OCI-LY1 (cell line): ENCODE results near the gene TANGO6.

ENCODE experiments used
- H2AFZ ChIP-seq: fragments of 200-600 bp; sonication (generic), shearing (Covaris generic); 2 replicates; pipeline ENCODE4 v1.6.0; 2014; ENCODE audit warnings: antibody characterized with exemption, mild to moderate bottlenecking, low read length
- H3F3A ChIP-seq: fragments of 200-600 bp; sonication (generic), shearing (Covaris generic); 2 replicates; pipeline ENCODE4 v1.6.0; 2014; ENCODE audit warnings: mild to moderate bottlenecking, antibody characterized with exemption, low read length, moderate library complexity; ENCODE audit not compliant: insufficient read depth
- H3K27ac ChIP-seq: fragments of 200-600 bp; sonication (generic); 2 replicates; pipeline ENCODE4 v1.5.1; 2014; ENCODE audit warnings: low read length, mixed run types, mild to moderate bottlenecking, low read depth; ENCODE audit not compliant: poor library complexity, severe bottlenecking
- H3K27me3 ChIP-seq: fragments of 200-600 bp; sonication (generic); 2 replicates; pipeline ENCODE4 v1.6.0; 2014; ENCODE audit warnings: antibody characterized with exemption, mild to moderate bottlenecking, low read length, moderate library complexity; ENCODE audit not compliant: insufficient read depth
- H3K36me3 ChIP-seq: fragments of 200-600 bp; sonication (generic); 2 replicates; pipeline ENCODE4 v1.6.1; 2014; ENCODE audit warnings: mild to moderate bottlenecking, antibody characterized with exemption, low read length, moderate library complexity, mixed read lengths; ENCODE audit not compliant: insufficient read depth
- H3K4me1 ChIP-seq: fragments of 200-600 bp; sonication (generic); 2 replicates; pipeline ENCODE4 v1.5.1; 2014; ENCODE audit warnings: mild to moderate bottlenecking, low read length, moderate library complexity; ENCODE audit not compliant: insufficient read depth, severe bottlenecking
- H3K4me2 ChIP-seq: fragments of 200-600 bp; sonication (generic), shearing (Covaris generic); 2 replicates; pipeline ENCODE4 v1.6.1; 2014; ENCODE audit warnings: low read length
- H3K4me3 ChIP-seq: fragments of 200-600 bp; sonication (generic); 2 replicates; pipeline ENCODE4 v1.5.1; 2014; ENCODE audit warnings: low read length, low read depth, mild to moderate bottlenecking, mixed read lengths; ENCODE audit not compliant: poor library complexity, severe bottlenecking
- H3K79me2 ChIP-seq: fragments of 200-600 bp; shearing (Covaris generic); 2 replicates; pipeline ENCODE4 v1.6.1; 2016; ENCODE audit warnings: mixed run types, low read length, mixed read lengths; ENCODE audit not compliant: insufficient read depth
- H3K9ac ChIP-seq: fragments of 200-600 bp; sonication (generic), shearing (Covaris generic); 2 replicates; pipeline ENCODE4 v1.6.1; 2014; ENCODE audit warnings: mild to moderate bottlenecking, low read length, mixed read lengths
- H3K9me2 ChIP-seq: fragments of 200-600 bp; sonication (generic), shearing (Covaris generic); 2 replicates; pipeline ENCODE4 v1.6.1; 2014; ENCODE audit warnings: low read depth, mild to moderate bottlenecking, low read length, mixed read lengths
- H3K9me3 ChIP-seq: fragments of 200-600 bp; shearing (Covaris generic); 2 replicates; pipeline ENCODE4 v1.6.1; 2014; ENCODE audit warnings: low read length, mixed read lengths
- H4K20me1 ChIP-seq: fragments of 200-600 bp; sonication (generic), shearing (Covaris generic); 2 replicates; pipeline ENCODE4 v1.6.0; 2016; ENCODE audit warnings: mild to moderate bottlenecking, low read length; ENCODE audit not compliant: insufficient read depth
- EZH2 ChIP-seq: fragments of 200-600 bp; sonication (generic), shearing (Covaris generic); IDR thresholded peaks from 2 replicates; pipeline ENCODE4 v1.8.0; 2017; ENCODE audit warnings: borderline replicate concordance, mixed run types, mild to moderate bottlenecking, antibody characterized with exemption, low read length, moderate library complexity, mixed read lengths
- TF ChIP-seq, protein P1 (sequence below): fragments of 200-600 bp; sonication (generic), shearing (Covaris generic); IDR thresholded peaks from 2 replicates; pipeline ENCODE4 v1.5.1; 2017; ENCODE audit warnings: mild to moderate bottlenecking, antibody characterized with exemption, low read length, moderate library complexity, mixed read lengths

The TANGO6 gene

DNA sequence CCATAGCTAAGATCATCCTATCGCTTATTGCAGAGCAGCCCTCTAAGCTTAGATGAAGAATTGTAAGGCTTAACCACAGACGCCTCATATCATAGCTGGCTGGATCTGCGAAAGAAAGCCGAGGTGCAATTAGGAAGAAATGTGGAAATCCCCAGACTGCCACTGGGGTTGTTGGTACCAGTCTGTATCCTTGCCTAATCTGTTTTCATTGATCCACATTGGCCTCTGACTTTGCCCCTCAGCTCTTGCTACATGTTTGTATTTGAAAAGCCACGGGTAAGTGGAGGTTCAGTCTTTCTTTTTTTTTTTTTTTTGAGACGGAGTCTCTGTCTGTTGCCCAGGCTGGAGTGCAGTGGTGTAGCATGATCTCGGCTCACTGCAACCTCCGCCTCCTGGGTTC is 48.9 kb downstream of the TANGO6 start:
- Histone ChIP-seq H3K4me1 (no peaks in the 10 kb centered on the region), H4K20me1 (no peaks in the 10 kb centered on the region), H3K36me3 (no peaks in the 10 kb centered on the region), H3K9me2 (no peaks in the 10 kb centered on the region), H3K9ac (no peak overlapping the region), H3K4me3 (no peak overlapping the region), H3K79me2 (no peaks in the 10 kb centered on the region), H3K27me3 (no peaks in the 10 kb centered on the region), H3F3A (no peaks in the 10 kb centered on the region), H3K4me2 (no peak overlapping the region), H2AFZ (no peak overlapping the region), H3K9me3 (no peaks in the 10 kb centered on the region), H3K27ac (no peak overlapping the region)
- TF ChIP-seq EZH2, result no peak
- TF ChIP-seq, protein P1, sequence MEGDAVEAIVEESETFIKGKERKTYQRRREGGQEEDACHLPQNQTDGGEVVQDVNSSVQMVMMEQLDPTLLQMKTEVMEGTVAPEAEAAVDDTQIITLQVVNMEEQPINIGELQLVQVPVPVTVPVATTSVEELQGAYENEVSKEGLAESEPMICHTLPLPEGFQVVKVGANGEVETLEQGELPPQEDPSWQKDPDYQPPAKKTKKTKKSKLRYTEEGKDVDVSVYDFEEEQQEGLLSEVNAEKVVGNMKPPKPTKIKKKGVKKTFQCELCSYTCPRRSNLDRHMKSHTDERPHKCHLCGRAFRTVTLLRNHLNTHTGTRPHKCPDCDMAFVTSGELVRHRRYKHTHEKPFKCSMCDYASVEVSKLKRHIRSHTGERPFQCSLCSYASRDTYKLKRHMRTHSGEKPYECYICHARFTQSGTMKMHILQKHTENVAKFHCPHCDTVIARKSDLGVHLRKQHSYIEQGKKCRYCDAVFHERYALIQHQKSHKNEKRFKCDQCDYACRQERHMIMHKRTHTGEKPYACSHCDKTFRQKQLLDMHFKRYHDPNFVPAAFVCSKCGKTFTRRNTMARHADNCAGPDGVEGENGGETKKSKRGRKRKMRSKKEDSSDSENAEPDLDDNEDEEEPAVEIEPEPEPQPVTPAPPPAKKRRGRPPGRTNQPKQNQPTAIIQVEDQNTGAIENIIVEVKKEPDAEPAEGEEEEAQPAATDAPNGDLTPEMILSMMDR, result no peak

DNA sequence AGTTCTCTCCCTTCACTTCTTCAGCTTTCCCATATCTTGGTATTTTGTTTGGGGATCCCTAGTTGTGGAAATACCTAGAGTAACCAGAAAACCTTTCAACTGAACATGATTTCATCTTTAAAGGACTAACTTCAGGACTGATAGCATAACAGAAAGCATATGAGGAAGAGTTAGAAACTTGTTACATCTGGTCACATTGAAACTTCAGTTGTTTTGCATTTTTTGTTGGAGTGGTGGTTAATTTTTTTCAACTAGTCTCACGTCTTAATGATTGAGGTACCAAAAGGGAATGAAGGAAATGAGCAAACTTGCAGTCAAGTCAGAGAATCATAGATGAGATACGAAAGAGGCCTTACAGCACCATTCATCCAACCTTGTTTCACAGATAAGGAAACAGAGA is 49.6 kb downstream of the TANGO6 start:
- Histone ChIP-seq H3K4me2 (no peak overlapping the region), H3K4me3 (no peak overlapping the region), H3F3A (no peaks in the 10 kb centered on the region), H3K79me2 (no peaks in the 10 kb centered on the region), H3K27ac (no peak overlapping the region), H3K9me3 (no peaks in the 10 kb centered on the region), H3K9me2 (no peaks in the 10 kb centered on the region), H4K20me1 (no peaks in the 10 kb centered on the region), H2AFZ (no peak overlapping the region), H3K27me3 (no peaks in the 10 kb centered on the region), H3K4me1 (no peaks in the 10 kb centered on the region), H3K36me3 (no peaks in the 10 kb centered on the region), H3K9ac (no peak overlapping the region)
- TF ChIP-seq, protein P1, result no peak
- TF ChIP-seq EZH2, result no peak

DNA sequence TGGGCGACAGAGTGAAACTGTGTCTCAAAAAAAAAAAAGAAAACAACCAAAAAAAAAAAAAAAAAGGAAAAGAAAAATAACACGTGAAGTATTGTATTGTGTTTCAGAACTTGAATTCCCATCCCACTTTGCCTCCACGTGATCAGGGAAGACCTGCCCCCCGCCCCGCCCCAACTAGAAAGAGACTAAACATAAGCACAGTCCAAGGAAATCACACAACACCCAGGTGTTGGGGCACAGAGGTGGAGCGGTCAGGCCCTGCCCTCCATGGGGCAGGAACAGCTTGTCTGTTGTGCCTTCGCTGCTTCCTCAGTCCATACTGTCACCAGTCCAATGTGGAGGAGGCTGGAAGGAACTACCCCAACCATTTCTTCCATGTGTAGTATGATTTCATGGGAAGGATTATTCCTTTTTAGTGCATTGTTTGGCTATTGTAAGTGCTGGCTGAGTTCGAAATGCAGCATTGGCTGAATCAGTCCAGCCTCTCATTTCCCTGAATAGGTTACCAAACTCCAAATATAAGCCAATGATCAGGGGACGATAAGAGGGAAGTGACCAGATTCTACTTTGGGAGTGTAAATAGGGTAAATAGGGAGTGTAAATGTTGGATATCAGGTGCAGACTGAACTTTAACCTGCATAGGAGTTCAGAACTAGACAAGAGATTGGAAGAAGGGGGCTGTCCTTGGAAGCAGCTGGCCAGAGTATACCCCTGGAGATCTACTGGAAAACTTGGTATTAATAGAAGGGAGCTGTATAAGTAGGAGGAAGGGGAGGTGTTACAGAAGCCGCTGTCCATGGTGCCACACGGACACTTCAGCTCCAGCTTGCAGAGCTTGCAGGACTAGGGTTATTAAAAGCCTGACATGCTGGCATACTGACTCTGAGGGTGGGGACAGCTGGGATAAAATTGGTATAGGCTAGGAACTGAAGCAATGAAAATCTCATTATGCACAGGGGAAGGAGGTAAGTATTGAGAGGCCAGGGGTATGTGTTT is 50.7 kb downstream of the TANGO6 start:
- no peaks in the 10 kb centered on the region for H3K9me2 ChIP-seq
- H3K4me3 ChIP-seq, result no peak overlapping the region
- H3K36me3 ChIP-seq, result no peaks in the 10 kb centered on the region
- H3K9ac ChIP-seq, result no peak overlapping the region
- H3K9me3 ChIP-seq, result no peaks in the 10 kb centered on the region
- H3K27me3 ChIP-seq, result no peaks in the 10 kb centered on the region
- no peaks in the 10 kb centered on the region for H3K79me2 ChIP-seq
- no peaks in the 10 kb centered on the region for H3K4me1 ChIP-seq
- no peak overlapping the region for H3K27ac ChIP-seq
- no peaks in the 10 kb centered on the region for H3F3A ChIP-seq
- TF ChIP-seq, protein P1, result no peak
- TF ChIP-seq EZH2, result no peak
- H4K20me1 ChIP-seq, result no peaks in the 10 kb centered on the region
- no peak overlapping the region for H2AFZ ChIP-seq
- H3K4me2 ChIP-seq, result no peak overlapping the region
